H1 (cell line): Measurements from ENCODE around the gene DNAJC22. TPM values are rescaled to one million over a fixed set of nuclear protein-coding genes. Genes with fewer than 3 reads are reported as not detected.

Source experiments
- CTCF ChIA-PET: fragments of 300-600 bp; sonication (Branson Sonifier 250); formaldehyde crosslinking; loops from one replicate; lab custom pipeline; 2021; ENCODE audit not compliant: partially characterized antibody; lab: Charles Lee
- POLR2A ChIA-PET: fragments of 300-600 bp; sonication (Branson Sonifier 250); formaldehyde crosslinking; loops from one replicate; lab custom pipeline; 2021; ENCODE audit warnings: inconsistent platforms; ENCODE audit not compliant: partially characterized antibody; lab: Charles Lee
- DNase-seq, 2 experiments: peaks; one replicate each; pipeline versions ENCODE4 v3.0.0 to v3.0.0-alpha.2; 2010 to 2022; ENCODE audit warnings: low spot score in 2 of 2, low read depth in 1 of 2, mixed read lengths in 1 of 2
- FAIRE-seq: peaks from 2 replicates; lab custom pipeline; 2011; peaks lifted over from hg19 to GRCh38; lab: Jason Lieb, UNC
- H2AFZ ChIP-seq: 2 replicates; pipeline ENCODE4 v1.8.1; 2012; ENCODE audit warnings: low read length, inconsistent platforms
- H2AK5ac ChIP-seq: 2 replicates; pipeline ENCODE4 v1.6.1; 2013; ENCODE audit warnings: low read depth, low read length
- H2BK120ac ChIP-seq: replicated peaks from 2 replicates; pipeline ENCODE3; 2013; ENCODE audit warnings: low read depth, low read length, inconsistent platforms
- H2BK12ac ChIP-seq: 2 replicates; pipeline ENCODE4 v1.6.1; 2013; ENCODE audit warnings: low read depth, low read length
- H2BK15ac ChIP-seq: 2 replicates; pipeline ENCODE4 v1.6.1; 2013; ENCODE audit warnings: low read length
- H2BK20ac ChIP-seq: 2 replicates; pipeline ENCODE4 v1.6.1; 2013; ENCODE audit warnings: low read length
- H2BK5ac ChIP-seq: 2 replicates; pipeline ENCODE4 v1.6.1; 2013; ENCODE audit warnings: low read depth, low read length
- H3K14ac ChIP-seq: 2 replicates; pipeline ENCODE4 v1.6.1; 2013; ENCODE audit warnings: inconsistent platforms; ENCODE audit not compliant: insufficient read length
- H3K18ac ChIP-seq: 2 replicates; pipeline ENCODE4 v1.6.1; 2013; ENCODE audit warnings: low read length; ENCODE audit errors: extremely low read depth
- H3K23ac ChIP-seq: 2 replicates; pipeline ENCODE4 v1.6.1; 2013; ENCODE audit warnings: inconsistent platforms; ENCODE audit not compliant: insufficient read length
- H3K23me2 ChIP-seq: 2 replicates; pipeline ENCODE4 v1.6.1; 2013; ENCODE audit warnings: low read depth, low read length
- H3K27ac ChIP-seq: 2 replicates; pipeline ENCODE4 v1.6.1; 2011; ENCODE audit warnings: low read depth, low read length, inconsistent platforms
- H3K27me3 ChIP-seq, 4 experiments: replicated peaks in 1 of 4; 1 replicate in 1 of 4; 2 replicates in 3 of 4; pipeline versions ENCODE4 v1.6.1 to v1.8.1; 2011 to 2013; ENCODE audit warnings: low read length in 3 of 4, mild to moderate bottlenecking in 3 of 4, inconsistent platforms in 2 of 4, mixed read lengths in 2 of 4, moderate library complexity in 1 of 4; ENCODE audit not compliant: control insufficient read depth in 3 of 4, insufficient read depth in 3 of 4; ENCODE audit errors: extremely low read depth in 1 of 4
- H3K36me3 ChIP-seq, 4 experiments: 2 replicates each; pipeline versions ENCODE4 v1.6.1 to v1.8.1; 2011 to 2013; ENCODE audit warnings: mild to moderate bottlenecking in 4 of 4, low read length in 3 of 4, moderate library complexity in 2 of 4, control low read depth in 1 of 4, inconsistent platforms in 1 of 4; ENCODE audit not compliant: insufficient read depth in 4 of 4, control insufficient read depth in 2 of 4
- H3K4ac ChIP-seq: replicated peaks from 2 replicates; pipeline ENCODE3; 2013; ENCODE audit warnings: low read length, low read depth, mixed read lengths, inconsistent platforms; ENCODE audit not compliant: insufficient read length
- H3K4me1 ChIP-seq, 4 experiments: replicated peaks in 1 of 4; 1 replicate in 1 of 4; 2 replicates in 3 of 4; pipeline versions ENCODE4 v1.6.1 to v1.8.1; 2011 to 2013; ENCODE audit warnings: low read length in 3 of 4, inconsistent platforms in 2 of 4, mixed read lengths in 1 of 4; ENCODE audit not compliant: insufficient read depth in 4 of 4, control insufficient read depth in 3 of 4
- H3K4me2 ChIP-seq, 2 experiments: 2 replicates each; pipeline versions ENCODE4 v1.6.1 to v1.8.1; 2011 to 2013; ENCODE audit warnings: low read depth in 2 of 2, low read length in 2 of 2, control low read depth in 1 of 2, inconsistent platforms in 1 of 2, mild to moderate bottlenecking in 1 of 2; ENCODE audit not compliant: insufficient read depth in 1 of 2
- H3K4me3 ChIP-seq, 4 experiments: fragments of 200-600, 300-600 bp in 1 of 4; sonication (generic), shearing (Covaris generic), sonication (Bioruptor Twin) in 1 of 4; 2 replicates each; pipeline versions ENCODE4 v1.5.1 to v1.8.1; 2011 to 2016; ENCODE audit warnings: low read length in 4 of 4, low read depth in 3 of 4, control low read depth in 2 of 4, inconsistent platforms in 2 of 4, mild to moderate bottlenecking in 2 of 4, mixed read lengths in 1 of 4, moderate library complexity in 1 of 4; ENCODE audit not compliant: insufficient read depth in 2 of 4; ENCODE audit errors: extremely low read depth in 1 of 4
- H3K56ac ChIP-seq: replicated peaks from 2 replicates; pipeline ENCODE3; 2013; ENCODE audit warnings: low read depth, mild to moderate bottlenecking, mixed read lengths, low read length, inconsistent platforms; ENCODE audit not compliant: insufficient read length
- H3K79me1 ChIP-seq: 2 replicates; pipeline ENCODE4 v1.6.1; 2013; ENCODE audit warnings: low read depth, low read length, control low read depth
- H3K79me2 ChIP-seq, 2 experiments: 2 replicates each; pipeline versions ENCODE4 v1.6.1 to v1.8.1; 2012 to 2013; ENCODE audit warnings: low read length in 2 of 2, mild to moderate bottlenecking in 2 of 2, inconsistent platforms in 1 of 2; ENCODE audit not compliant: insufficient read depth in 2 of 2, control insufficient read depth in 1 of 2
- H3K9ac ChIP-seq, 4 experiments: replicated peaks in 1 of 4; 1 replicate in 1 of 4; 2 replicates in 3 of 4; pipeline versions ENCODE4 v1.6.1 to v1.8.1; 2011 to 2013; ENCODE audit warnings: low read depth in 3 of 4, low read length in 3 of 4, control low read depth in 2 of 4, mild to moderate bottlenecking in 2 of 4, moderate library complexity in 2 of 4, inconsistent platforms in 1 of 4; ENCODE audit errors: extremely low read depth in 1 of 4
- H3K9me3 ChIP-seq, 2 experiments: 2 replicates each; pipeline versions ENCODE4 v1.6.1 to v1.8.1; 2012 to 2013; ENCODE audit warnings: mild to moderate bottlenecking in 2 of 2, moderate library complexity in 2 of 2, control low read depth in 1 of 2, inconsistent platforms in 1 of 2, low read depth in 1 of 2, low read length in 1 of 2, mixed read lengths in 1 of 2; ENCODE audit not compliant: insufficient read depth in 2 of 2
- H4K20me1 ChIP-seq, 2 experiments: replicated peaks in 1 of 2; 2 replicates each; pipeline versions ENCODE3 to v1.8.1; 2011 to 2013; ENCODE audit warnings: inconsistent platforms in 2 of 2, low read length in 2 of 2, mild to moderate bottlenecking in 1 of 2; ENCODE audit not compliant: insufficient read depth in 2 of 2, control insufficient read depth in 1 of 2
- H4K5ac ChIP-seq: 2 replicates; pipeline ENCODE4 v1.6.1; 2013; ENCODE audit warnings: low read length, low read depth, mixed read lengths, inconsistent platforms; ENCODE audit not compliant: insufficient read length
- H4K8ac ChIP-seq: 2 replicates; pipeline ENCODE4 v1.8.0; 2013; ENCODE audit warnings: mild to moderate bottlenecking, moderate library complexity, low read length, inconsistent platforms; ENCODE audit not compliant: insufficient read depth; ENCODE audit errors: extremely low read depth
- H4K91ac ChIP-seq: replicated peaks from 2 replicates; pipeline ENCODE3; 2013; ENCODE audit warnings: low read length, mixed read lengths, inconsistent platforms; ENCODE audit not compliant: insufficient read length
- CHD1 ChIP-seq: IDR thresholded peaks from 2 replicates; pipeline ENCODE4 v1.6.1; 2012; ENCODE audit warnings: low read depth, low read length, improper control_type of control experiment
- EP300 ChIP-seq, 2 experiments: IDR thresholded peaks; 1 replicate in 1 of 2; 2 replicates in 1 of 2; pipeline ENCODE4 v1.6.1; 2011 to 2012; ENCODE audit warnings: low read depth in 2 of 2, low read length in 2 of 2, mild to moderate bottlenecking in 2 of 2, borderline replicate concordance in 1 of 2, inconsistent platforms in 1 of 2, moderate library complexity in 1 of 2
- EZH2 ChIP-seq: fragments of 200-600 bp; sonication (generic); IDR thresholded peaks from 2 replicates; pipeline ENCODE4 v1.7.1; 2012; ENCODE audit warnings: low read depth, mild to moderate bottlenecking, moderate library complexity, low read length, inconsistent platforms; ENCODE audit not compliant: severe bottlenecking
- JUND ChIP-seq: IDR thresholded peaks from 2 replicates; pipeline ENCODE4 v1.6.1; 2011; ENCODE audit warnings: mild to moderate bottlenecking, improper control_type of control experiment, low read length
- RFX5 ChIP-seq: IDR thresholded peaks from 2 replicates; pipeline ENCODE4 v1.6.1; 2011; ENCODE audit warnings: low read depth, low read length, improper control_type of control experiment, borderline replicate concordance
- SAP30 ChIP-seq: fragments of 300-600 bp; sonication (generic); IDR thresholded peaks from 2 replicates; pipeline ENCODE4 v1.7.1; 2012; ENCODE audit warnings: low read length, moderate library complexity, mild to moderate bottlenecking, inconsistent platforms; ENCODE audit not compliant: insufficient read depth, insufficient replicate concordance
- SIX5 ChIP-seq: IDR thresholded peaks from 2 replicates; pipeline ENCODE4 v1.6.1; 2011; ENCODE audit warnings: mild to moderate bottlenecking, low read depth, low read length
- SRF ChIP-seq: IDR thresholded peaks from 2 replicates; pipeline ENCODE4 v1.6.1; 2011; ENCODE audit warnings: mild to moderate bottlenecking, low read depth, low read length, moderate library complexity
- SUZ12 ChIP-seq: fragments of 200-600 bp; sonication (generic); IDR thresholded peaks from 2 replicates; pipeline ENCODE4 v1.6.1; 2012; ENCODE audit warnings: mild to moderate bottlenecking, inconsistent platforms, low read length, moderate library complexity, mixed read lengths
- TAF1 ChIP-seq: IDR thresholded peaks from 2 replicates; pipeline ENCODE4 v1.6.1; 2011; ENCODE audit warnings: mild to moderate bottlenecking, low read depth, low read length
- WGBS, 2 experiments: shearing (Covaris generic) in 1 of 2; methylation state at CpG; one replicate each; pipeline versions ENCODE4 v1.1.6 to v1.1.7; 2013 to 2015; ENCODE audit warnings: low lambda C conversion rate in 2 of 2, mixed read lengths in 2 of 2, inconsistent platforms in 1 of 2, low coverage in 1 of 2, missing lambda C conversion rate in 1 of 2; ENCODE audit not compliant: insufficient replicate concordance in 2 of 2, insufficient coverage in 1 of 2, insufficient read length in 1 of 2; ENCODE audit errors: extremely low coverage in 1 of 2, missing lambda C conversion rate in 1 of 2; 5-methylcytosine and 5-hydroxymethylcytosine counted together
- polyA plus RNA-seq, 7 experiments: library from polyadenylated mRNA; depleted of rRNA in 3 of 7; stranded (reverse) in 5 of 7; unstranded in 2 of 7; fragments of >200 nt in 5 of 7; fragments of 200-250 nt in 2 of 7; gene quantifications; 1 replicate in 5 of 7; 2 replicates in 1 of 7; 4 replicates in 1 of 7; pipeline versions ENCODE4 v1.2.1 to v1.2.3, GENCODE V29; 2011 to 2013; ENCODE audit warnings: missing spikeins in 2 of 7, mixed read lengths in 2 of 7
- total RNA-seq: library from RNA; stranded (reverse); fragmentation: NEBNext Ultra II Directional; extraction: Animal tissue kit (Norgen Biotek cat#: 25700); gene quantifications from 2 replicates; pipeline ENCODE4 v1.2.1, GENCODE V29; 2021

The DNAJC22 gene
- total and polyA plus RNA-seq, 2 of the 8 experiments (the other 6 are each of a cell fraction or from before 2014, with no cell fraction given), result 0.20 to 0.39 TPM

DNA sequence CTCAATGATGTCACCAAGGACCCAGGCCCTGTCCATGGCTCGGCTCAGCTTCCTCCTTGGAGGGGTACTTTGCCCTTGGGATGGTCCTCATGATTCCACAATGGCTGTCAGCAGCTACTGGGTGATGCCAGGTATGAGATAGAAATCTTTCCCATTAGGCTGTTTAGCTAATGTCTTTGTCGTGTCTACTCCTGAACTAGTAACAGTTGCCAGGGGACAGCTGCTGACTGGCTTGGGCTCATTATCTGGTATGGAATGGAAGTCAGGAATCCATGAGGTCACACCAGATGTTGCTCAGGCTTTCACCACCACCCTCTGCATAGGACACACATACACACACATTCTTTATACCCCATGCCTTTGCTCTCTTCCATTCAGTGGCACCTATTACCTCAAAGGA lies 42.5 kb upstream of the DNAJC22 start:
- WGBS, 2 experiments, result 75% methylated on average over 2 of the region's 2 CpGs; no CpG with 5 or more reads in 1 of the 2 experiments
- no peak overlapping the region for H3K4me2 ChIP-seq
- no peak overlapping the region for H3K4me3 ChIP-seq
- H3K27me3 ChIP-seq, result no peaks in the 10 kb centered on the region; a peak in 4 of 7 replicates
- no peak overlapping the region for H2BK5ac ChIP-seq
- H2AK5ac ChIP-seq, result no peak overlapping the region
- H4K8ac ChIP-seq, result no peak overlapping the region
- DNase-seq (no peak), FAIRE-seq (no peak)
- no peaks in the 10 kb centered on the region for H3K23me2 ChIP-seq
- no peak overlapping the region for H2BK15ac ChIP-seq
- H3K18ac ChIP-seq, result no peak overlapping the region
- ChIA-PET POLR2A (interaction anchor here (0.8 to 2.2 kb wide), 3 partner anchors 8 to 38 kb away, joined by 3 to 6 read pairs (median 5); no protein-coding TSS in a partner anchor), CTCF (interaction anchor here (1.0 to 6.3 kb wide), 11 partner anchors 9 to 368 kb away, joined by 3 to 30 read pairs (median 6); partner anchors contain the start of genes PRPH and TROAP)
- no peak overlapping the region for H3K23ac ChIP-seq
- no peak overlapping the region for H3K27ac ChIP-seq
- TF ChIP-seq RFX5 (no peak), TAF1 (no peak), JUND (no peak), SIX5 (no peak), SUZ12 (no peak), CHD1 (no peak), EP300 (IDR thresholded peaks at IDR 0.05; ENCODE audit: borderline replicate concordance in 1 of 2, low read depth in 2 of 2, low read length in 2 of 2) (no peak), SRF (no peak), EZH2 (no peak), SAP30 (no peak)
- no peaks in the 10 kb centered on the region for H3K79me1 ChIP-seq
- H3K36me3 ChIP-seq, result no peaks in the 10 kb centered on the region
- no peaks in the 10 kb centered on the region for H3K9me3 ChIP-seq
- no peak overlapping the region for H2BK20ac ChIP-seq
- H3K9ac ChIP-seq, result no peak overlapping the region
- H3K14ac ChIP-seq, result no peak overlapping the region
- H3K56ac ChIP-seq, result no peak overlapping the region
- no peaks in the 10 kb centered on the region for H3K79me2 ChIP-seq
- H4K5ac ChIP-seq, result no peak overlapping the region
- no peak overlapping the region for H2AFZ ChIP-seq
- H4K20me1 ChIP-seq, result no peaks in the 10 kb centered on the region
- no peaks in the 10 kb centered on the region for H3K4me1 ChIP-seq
- H3K4ac ChIP-seq, result no peak overlapping the region
- H2BK120ac ChIP-seq, result no peak overlapping the region
- no peak overlapping the region for H4K91ac ChIP-seq
- H2BK12ac ChIP-seq, result no peak overlapping the region
